Stimulated activated CD4-positive, alpha-beta T cell treated with anti-CD3 and anti-CD28 coated beads, TNF-alpha, amount 100 ng/mL, for 1 hour (primary cell): ENCODE measurements around the gene AGPAT1.
A peak's percentile ranks its signal among the peaks of the same experiment; 100 is the strongest.

ENCODE experiments used
- DNase-seq, 3 donors: peaks; one replicate each; pipeline ENCODE4 v3.0.0-alpha.2; 2020; ENCODE audit warnings: low read depth in 3 of 3, low spot score in 1 of 3

The AGPAT1 gene

DNA sequence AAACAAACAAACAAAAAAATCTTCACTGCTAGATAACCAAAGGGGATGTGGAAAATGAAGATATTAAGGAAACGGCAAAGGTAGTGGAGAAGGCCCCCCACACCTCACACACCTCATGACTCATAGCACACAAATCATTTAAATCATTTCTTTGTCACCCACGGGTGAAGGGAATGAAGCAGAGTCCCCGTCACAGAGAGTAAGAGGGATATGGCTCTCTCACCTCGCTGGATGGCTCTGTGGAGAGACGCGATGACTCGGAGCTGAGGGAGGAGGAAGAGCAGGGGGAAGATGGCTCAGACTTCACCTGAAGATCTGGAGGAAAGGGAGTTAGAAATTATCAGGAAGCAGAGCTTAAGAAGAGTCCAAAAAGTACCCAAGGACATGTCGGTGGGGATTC lies 49.0 kb downstream of the AGPAT1 start:
- DNase-seq = no peak

DNA sequence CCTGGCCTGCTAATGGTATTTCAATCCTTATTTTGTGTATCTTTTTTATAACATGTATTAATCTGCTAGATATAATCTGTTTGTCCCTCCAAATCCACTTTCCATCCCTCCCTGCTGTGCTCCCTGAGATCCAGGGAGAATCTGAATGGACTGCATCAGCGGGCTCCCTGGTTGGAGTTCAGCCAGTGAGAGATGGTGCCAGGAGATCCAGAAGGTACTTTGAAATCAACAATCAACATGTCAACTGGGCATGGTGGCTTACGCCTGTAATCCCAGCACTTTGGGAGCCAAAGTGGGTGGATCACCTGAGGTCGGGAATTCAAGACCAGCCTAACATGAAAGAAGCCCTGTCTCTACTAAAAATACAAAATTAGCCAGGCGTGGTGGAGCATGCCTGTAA lies 52.2 kb downstream of the AGPAT1 start:
- no peak for DNase-seq

DNA sequence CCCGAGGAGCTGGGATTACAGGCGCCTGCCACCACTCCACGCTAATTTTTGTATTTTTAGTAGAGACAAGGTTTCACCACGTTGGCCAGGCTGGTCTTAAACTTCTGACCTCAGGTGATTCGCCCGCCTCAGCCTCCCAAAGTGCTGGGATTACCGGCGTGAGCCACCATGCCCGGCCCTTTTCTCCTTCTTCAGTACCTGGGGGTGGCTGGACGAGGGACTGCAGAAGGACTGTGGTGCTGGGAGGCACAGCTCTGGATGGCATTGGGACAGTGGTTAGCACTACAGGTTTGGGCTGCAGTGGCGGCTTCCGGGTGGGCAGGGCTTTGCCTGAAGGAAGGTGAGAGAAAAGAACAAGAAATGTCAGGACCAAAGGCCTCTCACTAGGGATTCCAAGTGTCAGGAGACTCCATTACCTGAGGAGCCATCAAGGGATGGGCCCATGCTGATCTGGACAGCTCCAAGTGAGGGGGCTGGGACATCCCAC lies 55.3 kb downstream of the AGPAT1 start:
- no peak for DNase-seq

DNA sequence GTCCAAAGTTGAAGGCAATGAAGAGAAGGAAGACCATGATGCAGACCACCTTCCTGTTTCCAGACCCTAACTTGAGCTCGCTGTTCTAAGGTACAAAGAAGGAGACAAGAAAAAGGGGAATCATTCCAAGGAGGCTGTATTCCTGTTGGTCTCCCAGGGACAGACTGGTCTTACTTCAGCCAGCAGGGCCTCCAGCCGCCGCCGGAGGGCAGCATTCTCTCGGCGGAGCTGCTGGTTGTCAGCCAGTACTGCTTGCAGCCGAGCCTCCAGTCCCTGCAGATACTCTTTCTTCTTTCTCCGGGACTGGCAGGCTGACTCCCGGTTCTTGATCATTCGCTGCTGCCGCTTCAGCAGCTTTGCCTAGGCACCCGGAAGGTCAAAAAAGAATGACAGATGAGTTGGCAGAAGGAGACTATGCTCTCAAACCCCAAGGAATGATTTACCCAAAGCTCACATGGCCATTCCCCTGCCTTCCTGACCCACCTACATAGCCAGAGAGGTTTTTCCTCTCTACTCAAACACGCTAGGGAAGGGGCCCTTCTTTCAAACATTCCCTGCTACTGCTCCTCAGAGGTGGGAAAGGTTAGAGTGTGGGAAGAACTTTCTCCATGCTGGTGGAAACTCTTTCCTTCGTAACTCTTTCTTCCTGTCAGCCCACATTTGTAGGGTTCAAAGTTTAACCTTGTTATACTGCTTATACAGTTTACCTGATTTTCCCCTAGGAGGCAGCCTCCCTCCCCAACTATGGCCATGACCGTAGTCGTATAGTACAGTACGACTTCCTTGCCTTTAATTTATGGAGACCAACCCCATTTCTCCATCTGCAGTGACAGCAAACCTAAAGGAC lies 56.9 kb downstream of the AGPAT1 start:
- peak; percentile 8 to 51 (median 34) for DNase-seq
